GM18498 (cell line): ENCODE data around the gene ZNF785.
"Not testable (repeated sequence)": the region's sequence is repeated elsewhere in the genome, so short reads cannot be mapped to it uniquely, and the experiment has no call there.

Experiments used
- ATAC-seq: cut with Tn5 transposase; IDR thresholded peaks from one replicate; pipeline ENCODE4 v1.9.1; 2021; ENCODE audit warnings: mild to moderate bottlenecking, moderate library complexity; ENCODE audit not compliant: unreplicated experiment

Gene ZNF785

GRCh38 chr16:30585400-30586191 lies at the start of gene ZNF785:
TSS of gene ZNF785 (minus strand) at chr16:30585697. CDS start at chr16:30585611, 86 bp downstream.
- ATAC-seq = peak; percentile 92

GRCh38 chr16:30633526-30633925 lies 48.0 kb upstream of the ZNF785 start:
- no peak for ATAC-seq

GRCh38 chr16:30632454-30632853 lies 47.0 kb upstream of the ZNF785 start:
- ATAC-seq = not testable (repeated sequence)

- no peak for ATAC-seq
Measured at GRCh38 chr16:30628628-30629540, 43.4 kb upstream of the ZNF785 start.

GRCh38 chr16:30626236-30626635 lies 40.7 kb upstream of the ZNF785 start:
- no peak for ATAC-seq

GRCh38 chr16:30623536-30624283 lies 38.2 kb upstream of the ZNF785 start:
- ATAC-seq = no peak

- ATAC-seq = no peak
Measured at GRCh38 chr16:30622455-30623032, 37.0 kb upstream of the ZNF785 start.

- ATAC-seq = no peak
Measured at GRCh38 chr16:30621765-30622164, 36.3 kb upstream of the ZNF785 start.

GRCh38 chr16:30620169-30620568 lies 34.7 kb upstream of the ZNF785 start:
- no peak for ATAC-seq

GRCh38 chr16:30619638-30620037 lies 34.1 kb upstream of the ZNF785 start:
- no peak for ATAC-seq

- no peak for ATAC-seq
Measured at GRCh38 chr16:30619202-30619601, 33.7 kb upstream of the ZNF785 start.

- no peak for ATAC-seq
Measured at GRCh38 chr16:30615358-30616091, 30.0 kb upstream of the ZNF785 start.

GRCh38 chr16:30609926-30610839 lies 24.7 kb upstream of the ZNF785 start, which contains the start of gene ZNF689:
TSS of gene ZNF689 (minus strand) at chr16:30610389. CDS start at chr16:30610041, 348 bp downstream.
- ATAC-seq = peak; percentile 88

- ATAC-seq = peak; percentile 37
Measured at GRCh38 chr16:30609002-30609925, 23.8 kb upstream of the ZNF785 start.

- ATAC-seq = no peak
Measured at GRCh38 chr16:30606004-30606403, 20.5 kb upstream of the ZNF785 start.

GRCh38 chr16:30605158-30605557 lies 19.7 kb upstream of the ZNF785 start:
- no peak for ATAC-seq

- ATAC-seq = no peak
Measured at GRCh38 chr16:30604316-30604947, 18.9 kb upstream of the ZNF785 start.
